Adipocyte (in vitro differentiated cells): ENCODE data around the gene DHX36.
A peak's percentile ranks its signal among the peaks of the same experiment; 100 is the strongest.

Source experiments
- DNase-seq: peaks from one replicate; pipeline ENCODE4 v3.0.0-alpha.2; 2015; ENCODE audit warnings: low read depth
- H3K27me3 ChIP-seq: replicated peaks from 2 replicates; pipeline ENCODE4 v1.7.0; 2013; ENCODE audit warnings: mild to moderate bottlenecking, low read length, moderate library complexity; ENCODE audit not compliant: control insufficient read depth, insufficient read depth
- H3K36me3 ChIP-seq: 2 replicates; pipeline ENCODE4 v1.7.0; 2013; ENCODE audit warnings: low read length, mild to moderate bottlenecking, moderate library complexity; ENCODE audit not compliant: control insufficient read depth, insufficient read depth, severe bottlenecking
- H3K4me1 ChIP-seq: 2 replicates; pipeline ENCODE4 v1.7.0; 2013; ENCODE audit warnings: mild to moderate bottlenecking, low read length, moderate library complexity; ENCODE audit not compliant: control insufficient read depth, insufficient read depth
- H3K4me3 ChIP-seq: 2 replicates; pipeline ENCODE4 v1.7.0; 2013; ENCODE audit warnings: mild to moderate bottlenecking, low read length, moderate library complexity
- H3K9ac ChIP-seq: 2 replicates; pipeline ENCODE4 v1.7.0; 2013; ENCODE audit warnings: mild to moderate bottlenecking, low read length, moderate library complexity
- H3K9me3 ChIP-seq: 2 replicates; pipeline ENCODE4 v1.7.0; 2013; ENCODE audit warnings: mild to moderate bottlenecking, low read length, moderate library complexity; ENCODE audit not compliant: control insufficient read depth

The DHX36 gene

DNA sequence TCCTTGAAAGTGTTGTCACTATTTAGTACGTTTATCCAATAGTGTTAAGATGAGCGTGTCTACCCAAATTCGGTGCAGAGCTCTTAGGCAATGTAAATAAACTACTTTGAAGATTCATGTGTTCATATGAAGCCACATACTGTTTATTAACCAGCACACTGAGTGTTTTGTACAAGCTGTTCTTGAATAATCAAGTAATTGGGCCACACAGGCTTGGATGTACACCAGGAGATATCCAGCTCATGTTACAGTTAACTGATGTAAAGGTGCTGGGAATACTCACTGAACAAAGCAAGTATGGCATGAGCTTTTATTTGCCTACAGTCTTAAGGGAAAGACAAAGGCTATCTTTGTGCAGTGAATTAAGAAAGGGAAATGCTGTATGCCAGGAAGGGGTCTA lies 632 bp upstream of the DHX36 start:
- H3K4me3 ChIP-seq, result peak overlapping the region; percentile 89
- DNase-seq, result peak; percentile 29

GRCh38 chr3:154316974-154317767 lies 7.1 kb downstream of the DHX36 start:
- H3K36me3 ChIP-seq, result peaks cover 30% of the 10 kb centered on the region

More for the DNA sequence above, 632 bp upstream of the DHX36 start:
- Histone ChIP-seq H3K9ac (peak overlapping the region; percentile 90), H3K27me3 (no peaks in the 10 kb centered on the region), H3K9me3 (no peaks in the 10 kb centered on the region), H3K4me1 (peaks cover 20% of the 10 kb centered on the region), H3K36me3 (no peaks in the 10 kb centered on the region)

GRCh38 chr3:154314152-154314551 lies 10.1 kb downstream of the DHX36 start:
- Histone ChIP-seq H3K36me3 (peaks cover 49% of the 10 kb centered on the region), H3K4me3 (no peak overlapping the region), H3K9me3 (no peaks in the 10 kb centered on the region), H3K4me1 (peaks cover 15% of the 10 kb centered on the region), H3K9ac (no peak overlapping the region), H3K27me3 (no peaks in the 10 kb centered on the region)
- no peak for DNase-seq

More at GRCh38 chr3:154316974-154317767, 7.1 kb downstream of the DHX36 start:
- H3K9me3 ChIP-seq, result no peaks in the 10 kb centered on the region
- peaks cover 15% of the 10 kb centered on the region for H3K4me1 ChIP-seq
- no peak overlapping the region for H3K9ac ChIP-seq
- no peak overlapping the region for H3K4me3 ChIP-seq
- no peaks in the 10 kb centered on the region for H3K27me3 ChIP-seq
- DNase-seq, result no peak

DNA sequence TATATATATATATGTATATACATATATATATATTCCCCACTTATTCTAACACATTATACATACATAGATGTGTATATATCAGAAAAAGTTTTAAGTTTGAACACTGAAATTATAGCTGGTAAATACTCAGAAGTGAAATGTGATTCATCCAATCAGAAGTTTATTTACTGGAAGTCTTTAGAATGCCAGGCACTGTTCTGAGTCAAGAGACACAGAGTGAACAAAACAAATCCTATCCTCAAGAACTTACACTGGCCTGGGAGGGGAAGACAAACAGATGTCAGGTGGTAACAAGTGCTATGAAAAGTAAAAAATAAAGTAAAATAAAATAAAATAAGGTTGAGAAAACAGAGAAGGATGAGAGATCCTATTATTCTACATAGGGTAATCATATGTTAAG lies 13.4 kb downstream of the DHX36 start:
- Histone ChIP-seq H3K4me3 (no peak overlapping the region), H3K4me1 (peaks cover 5% of the 10 kb centered on the region), H3K9ac (no peak overlapping the region), H3K36me3 (peaks cover 71% of the 10 kb centered on the region), H3K9me3 (no peaks in the 10 kb centered on the region), H3K27me3 (no peaks in the 10 kb centered on the region)
- peak; percentile 34 for DNase-seq

DNA sequence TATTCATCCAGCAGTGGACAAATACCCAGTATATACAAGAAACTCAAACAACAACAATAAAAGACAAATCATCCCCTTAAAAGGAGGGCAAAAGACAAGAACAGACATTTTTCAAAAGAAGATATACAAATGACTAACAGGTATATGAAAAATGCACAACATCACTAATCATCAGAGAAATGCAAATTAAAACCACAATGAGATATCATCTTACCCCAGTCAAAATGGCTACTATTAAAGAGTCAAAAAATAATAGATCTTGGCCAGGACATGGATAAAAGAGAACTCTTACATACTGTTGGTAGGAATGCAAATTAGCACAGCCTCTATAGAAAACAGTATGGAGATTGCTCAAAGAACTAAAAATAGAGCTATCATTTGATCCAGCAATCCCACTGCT lies 16.9 kb downstream of the DHX36 start:
- no peaks in the 10 kb centered on the region for H3K9me3 ChIP-seq
- H3K27me3 ChIP-seq, result no peaks in the 10 kb centered on the region
- no peak overlapping the region for H3K9ac ChIP-seq
- H3K4me1 ChIP-seq, result peaks cover 5% of the 10 kb centered on the region
- DNase-seq, result no peak
- H3K4me3 ChIP-seq, result no peak overlapping the region
- H3K36me3 ChIP-seq, result peaks cover 76% of the 10 kb centered on the region

GRCh38 chr3:154304936-154305335 lies 19.4 kb downstream of the DHX36 start:
- no peak for DNase-seq
- no peak overlapping the region for H3K9ac ChIP-seq
- peaks cover 89% of the 10 kb centered on the region for H3K36me3 ChIP-seq
- no peaks in the 10 kb centered on the region for H3K4me1 ChIP-seq
- no peaks in the 10 kb centered on the region for H3K27me3 ChIP-seq
- no peak overlapping the region for H3K4me3 ChIP-seq
- H3K9me3 ChIP-seq, result no peaks in the 10 kb centered on the region

- peak; percentile 20 for DNase-seq
- Histone ChIP-seq H3K27me3 (no peaks in the 10 kb centered on the region), H3K4me1 (no peaks in the 10 kb centered on the region), H3K9ac (no peak overlapping the region), H3K4me3 (no peak overlapping the region), H3K9me3 (no peaks in the 10 kb centered on the region), H3K36me3 (peaks cover 89% of the 10 kb centered on the region)
These were observed 20.0 kb downstream of the DHX36 start for GRCh38 chr3:154304116-154304786.

GRCh38 chr3:154301561-154301960 lies 22.7 kb downstream of the DHX36 start:
- no peaks in the 10 kb centered on the region for H3K27me3 ChIP-seq
- no peak overlapping the region for H3K9ac ChIP-seq
- peaks cover 96% of the 10 kb centered on the region for H3K36me3 ChIP-seq
- DNase-seq, result no peak
- no peak overlapping the region for H3K4me3 ChIP-seq
- peaks cover 7% of the 10 kb centered on the region for H3K4me1 ChIP-seq
- no peaks in the 10 kb centered on the region for H3K9me3 ChIP-seq

DNA sequence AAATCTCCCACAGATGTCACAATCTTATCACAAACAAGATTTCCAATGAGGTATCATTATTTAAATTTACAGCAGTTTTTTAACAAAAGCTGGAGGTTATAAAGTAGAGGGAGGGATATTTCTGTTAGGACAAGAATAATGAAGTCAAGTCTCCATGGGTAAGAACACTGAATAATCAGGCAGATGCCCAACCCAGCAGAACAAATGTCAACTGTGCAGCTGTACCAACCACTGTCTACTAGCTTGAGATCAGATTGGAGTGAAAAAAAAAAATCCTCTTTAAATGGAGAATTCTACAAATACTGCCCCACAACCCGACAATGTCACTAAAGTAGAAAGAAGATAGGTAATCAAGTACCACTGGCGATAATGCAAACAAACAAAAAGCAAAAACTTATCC lies 30.3 kb downstream of the DHX36 start:
- DNase-seq, result no peak
- H3K4me3 ChIP-seq, result no peak overlapping the region
- H3K27me3 ChIP-seq, result no peaks in the 10 kb centered on the region
- no peak overlapping the region for H3K9ac ChIP-seq
- H3K9me3 ChIP-seq, result no peaks in the 10 kb centered on the region
- peaks cover 8% of the 10 kb centered on the region for H3K4me1 ChIP-seq
- peaks cover 89% of the 10 kb centered on the region for H3K36me3 ChIP-seq

GRCh38 chr3:154290187-154290586 lies 34.1 kb downstream of the DHX36 start:
- Histone ChIP-seq H3K36me3 (peaks cover 89% of the 10 kb centered on the region), H3K9ac (no peak overlapping the region)
- no peak for DNase-seq

GRCh38 chr3:154285221-154285620 lies 39.1 kb downstream of the DHX36 start:
- Histone ChIP-seq H3K9ac (no peak overlapping the region), H3K36me3 (peaks cover 91% of the 10 kb centered on the region), H3K4me3 (no peak overlapping the region), H3K4me1 (no peaks in the 10 kb centered on the region), H3K9me3 (no peaks in the 10 kb centered on the region), H3K27me3 (no peaks in the 10 kb centered on the region)
- DNase-seq, result no peak

More at GRCh38 chr3:154290187-154290586, 34.1 kb downstream of the DHX36 start:
- Histone ChIP-seq H3K9me3 (no peaks in the 10 kb centered on the region), H3K27me3 (no peaks in the 10 kb centered on the region), H3K4me3 (no peak overlapping the region), H3K4me1 (no peaks in the 10 kb centered on the region)
